ENCODE results near the gene TMEM141.

- TF ChIP-seq, protein P1, sequence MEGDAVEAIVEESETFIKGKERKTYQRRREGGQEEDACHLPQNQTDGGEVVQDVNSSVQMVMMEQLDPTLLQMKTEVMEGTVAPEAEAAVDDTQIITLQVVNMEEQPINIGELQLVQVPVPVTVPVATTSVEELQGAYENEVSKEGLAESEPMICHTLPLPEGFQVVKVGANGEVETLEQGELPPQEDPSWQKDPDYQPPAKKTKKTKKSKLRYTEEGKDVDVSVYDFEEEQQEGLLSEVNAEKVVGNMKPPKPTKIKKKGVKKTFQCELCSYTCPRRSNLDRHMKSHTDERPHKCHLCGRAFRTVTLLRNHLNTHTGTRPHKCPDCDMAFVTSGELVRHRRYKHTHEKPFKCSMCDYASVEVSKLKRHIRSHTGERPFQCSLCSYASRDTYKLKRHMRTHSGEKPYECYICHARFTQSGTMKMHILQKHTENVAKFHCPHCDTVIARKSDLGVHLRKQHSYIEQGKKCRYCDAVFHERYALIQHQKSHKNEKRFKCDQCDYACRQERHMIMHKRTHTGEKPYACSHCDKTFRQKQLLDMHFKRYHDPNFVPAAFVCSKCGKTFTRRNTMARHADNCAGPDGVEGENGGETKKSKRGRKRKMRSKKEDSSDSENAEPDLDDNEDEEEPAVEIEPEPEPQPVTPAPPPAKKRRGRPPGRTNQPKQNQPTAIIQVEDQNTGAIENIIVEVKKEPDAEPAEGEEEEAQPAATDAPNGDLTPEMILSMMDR (IDR thresholded peaks at IDR 0.05) = no peak
- TF ChIP-seq POLR2A (IDR thresholded peaks at IDR 0.05) = no peak
- no peak for TF ChIP-seq POLR2AphosphoS5 (IDR thresholded peaks at IDR 0.05)
- no peak for TF ChIP-seq EP300 (IDR thresholded peaks at IDR 0.05)
These were observed 39.9 kb upstream of the TMEM141 start for GRCh38 chr9:136751244-136751643.

Data from suprapubic skin (tissue), 4 donors.